Dermis blood vessel endothelial cell (primary cell): ENCODE results near the gene SUFU. TPM values are rescaled to one million over a fixed set of nuclear protein-coding genes. Genes with fewer than 3 reads are reported as not detected.
"Not testable (repeated sequence)": the region's sequence is repeated elsewhere in the genome, so short reads cannot be mapped to it uniquely, and the experiment has no call there.

ENCODE experiments used
- DNase-seq: peaks from one replicate; pipeline ENCODE4 v3.0.0; 2010
- total RNA-seq: library from RNA; depleted of rRNA; stranded (reverse); fragments of >200 nt; gene quantifications from 2 replicates; pipeline ENCODE4 v1.2.3, GENCODE V29; 2014

SUFU gene
- total RNA-seq, 1 donor from 2014 or later: 3.1 TPM

DNA sequence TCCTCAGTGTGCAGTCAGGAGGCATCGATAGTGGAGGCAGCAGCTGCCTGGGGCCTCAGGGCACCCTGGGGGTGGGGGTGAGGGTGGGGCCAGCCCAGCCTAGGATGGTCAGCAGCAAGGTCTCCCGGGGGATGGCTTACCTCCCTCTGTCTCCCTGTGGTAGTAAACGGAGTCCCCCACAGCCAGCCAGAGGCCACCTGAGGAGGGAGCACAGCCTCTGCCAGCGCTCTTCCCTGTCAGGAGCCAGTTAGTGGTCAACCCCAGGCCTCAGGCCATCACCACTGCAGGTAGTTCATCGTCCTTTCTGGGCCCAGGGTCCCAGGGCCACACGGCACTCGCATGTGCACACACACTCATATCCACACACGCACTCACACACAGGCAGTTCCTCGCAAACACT, 23.4 kb upstream of the SUFU start:
- DNase-seq: no peak

GRCh38 chr10:102484021-102484420, 19.8 kb upstream of the SUFU start:
- DNase-seq: no peak

GRCh38 chr10:102485093-102485784, 18.5 kb upstream of the SUFU start:
- no peak for DNase-seq

DNA sequence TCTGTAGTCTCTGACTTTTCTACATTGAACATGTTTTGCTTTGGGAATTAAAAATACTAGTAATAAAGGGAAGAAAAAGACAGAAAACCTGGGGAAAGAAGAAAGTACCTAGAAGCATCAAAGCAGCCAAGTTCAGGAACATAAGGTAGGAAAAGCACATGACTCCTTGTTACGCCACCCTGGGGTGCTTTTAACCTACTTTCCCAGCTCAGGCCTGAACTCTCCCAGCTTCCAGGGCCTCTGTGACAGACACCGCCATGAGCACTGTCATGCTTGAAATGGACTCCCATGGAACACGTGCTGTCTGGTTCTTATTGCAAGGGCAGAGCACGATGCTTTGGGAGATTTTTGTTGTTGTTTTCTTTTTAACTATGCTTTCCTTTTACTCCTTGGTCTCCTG, 12.6 kb upstream of the SUFU start:
- no peak for DNase-seq

- no peak for DNase-seq
These were observed 11.3 kb upstream of the SUFU start for GRCh38 chr10:102492344-102492939.

GRCh38 chr10:102492983-102493382, 10.8 kb upstream of the SUFU start:
- DNase-seq: no peak

GRCh38 chr10:102493771-102494170, 10.0 kb upstream of the SUFU start:
- DNase-seq: no peak

DNA sequence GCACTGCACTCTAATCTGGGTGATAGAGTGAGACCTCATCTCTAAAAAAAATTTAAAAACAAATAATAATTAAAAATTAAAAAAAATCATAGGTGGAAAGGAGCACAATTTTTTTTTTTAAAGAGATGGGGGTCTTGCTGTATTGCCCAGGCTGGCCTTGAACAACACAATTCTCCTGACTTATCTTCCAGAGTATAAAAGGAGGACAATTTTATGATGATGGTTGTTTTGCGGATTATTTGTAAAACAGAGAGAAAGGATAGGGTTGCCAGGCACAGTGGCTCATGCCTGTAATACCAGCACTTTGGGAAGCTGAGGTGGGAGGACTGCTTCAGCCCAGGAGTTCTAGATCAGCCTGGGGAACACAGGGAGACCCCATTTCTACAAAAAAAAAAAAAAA, 6.2 kb upstream of the SUFU start:
- no peak for DNase-seq

- no peak for DNase-seq
These were observed 4.4 kb upstream of the SUFU start for GRCh38 chr10:102499356-102499755.

DNA sequence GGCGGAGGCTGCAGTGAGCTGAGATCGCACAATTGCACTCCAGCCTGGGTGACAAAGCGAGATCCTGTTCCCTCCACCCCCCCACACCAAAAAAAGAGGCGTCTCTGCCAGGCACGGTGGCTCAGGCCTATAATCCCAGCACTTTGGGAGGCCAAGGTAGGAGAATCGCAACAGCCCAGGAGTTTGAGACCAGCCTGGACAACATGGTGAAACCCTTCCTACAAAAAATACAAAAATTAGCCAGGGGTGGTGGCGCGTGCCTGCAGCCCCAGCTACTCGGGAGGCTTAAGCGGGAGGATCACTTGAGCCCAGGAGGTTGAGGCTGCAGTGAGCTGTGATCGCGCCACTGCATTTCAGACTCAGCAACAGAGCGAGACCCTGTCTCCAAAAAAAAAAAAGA, 3.1 kb upstream of the SUFU start:
- not testable (repeated sequence) for DNase-seq

GRCh38 chr10:102501201-102502028, 2.4 kb upstream of the SUFU start:
- peak; percentile 39 for DNase-seq

DNA sequence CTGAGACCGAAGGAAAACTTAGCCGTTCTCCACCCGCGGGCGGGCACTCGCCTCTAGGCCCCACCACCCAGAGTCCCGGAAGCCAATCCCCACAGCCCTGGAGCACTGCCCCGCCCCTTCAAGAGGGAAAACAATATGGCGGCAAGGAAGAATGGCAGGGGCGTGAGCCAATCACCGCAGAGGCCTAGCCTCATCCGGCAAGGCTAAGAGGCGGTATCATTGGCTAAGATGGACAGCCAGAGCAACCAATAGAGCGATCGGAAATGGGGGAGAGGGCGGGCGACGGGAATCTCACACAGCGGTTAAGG, 1.8 kb upstream of the SUFU start:
- peak; percentile 100 for DNase-seq

- peak; percentile 100 for DNase-seq
These were observed 1.2 kb upstream of the SUFU start, which contains the start of gene ACTR1A for GRCh38 chr10:102502337-102503151. TSS of gene ACTR1A (minus strand) at chr10:102502712. CDS start at chr10:102502647, 65 bp downstream.

DNA sequence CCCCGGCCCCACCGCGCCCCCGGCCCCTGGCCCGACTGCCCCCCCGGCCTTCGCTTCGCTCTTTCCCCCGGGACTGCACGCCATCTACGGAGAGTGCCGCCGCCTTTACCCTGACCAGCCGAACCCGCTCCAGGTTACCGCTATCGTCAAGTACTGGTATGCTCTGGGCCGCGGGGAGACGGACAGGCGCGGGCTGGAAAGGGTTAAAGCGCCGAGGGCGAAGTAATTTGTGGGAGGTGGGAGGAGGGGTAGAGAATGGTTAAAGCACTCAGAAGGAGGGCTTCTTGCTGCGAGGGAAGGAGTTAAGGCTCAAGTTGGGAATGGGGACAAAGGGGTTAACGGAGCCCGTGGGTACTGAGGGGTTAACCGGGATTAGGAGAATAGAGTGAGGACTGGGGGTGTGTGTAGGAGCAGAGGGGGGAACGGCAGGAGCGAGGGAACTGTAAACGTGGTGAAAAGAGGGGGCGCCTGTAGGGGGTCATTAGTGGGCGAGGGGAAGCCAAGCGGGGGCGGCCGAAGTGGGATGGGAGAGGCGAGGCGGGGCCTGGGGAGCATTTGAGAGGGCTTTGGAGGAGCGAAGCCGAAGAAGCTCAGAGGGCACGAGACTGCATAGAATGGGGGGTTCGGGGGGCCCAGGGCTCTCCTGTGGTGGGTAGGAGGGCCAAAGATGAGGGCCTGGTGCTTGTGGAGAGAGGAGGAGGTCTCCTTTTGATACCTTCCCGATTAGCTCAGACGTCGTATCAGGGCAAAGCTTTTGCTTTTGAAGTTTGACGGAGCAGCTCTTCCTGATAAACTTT, 605 bp downstream of the SUFU start:
- peak; percentile 45 for DNase-seq

GRCh38 chr10:102504976-102505300, 1.2 kb downstream of the SUFU start:
- DNase-seq: no peak

- no peak for DNase-seq
These were observed 1.8 kb downstream of the SUFU start for GRCh38 chr10:102505462-102506115.

DNA sequence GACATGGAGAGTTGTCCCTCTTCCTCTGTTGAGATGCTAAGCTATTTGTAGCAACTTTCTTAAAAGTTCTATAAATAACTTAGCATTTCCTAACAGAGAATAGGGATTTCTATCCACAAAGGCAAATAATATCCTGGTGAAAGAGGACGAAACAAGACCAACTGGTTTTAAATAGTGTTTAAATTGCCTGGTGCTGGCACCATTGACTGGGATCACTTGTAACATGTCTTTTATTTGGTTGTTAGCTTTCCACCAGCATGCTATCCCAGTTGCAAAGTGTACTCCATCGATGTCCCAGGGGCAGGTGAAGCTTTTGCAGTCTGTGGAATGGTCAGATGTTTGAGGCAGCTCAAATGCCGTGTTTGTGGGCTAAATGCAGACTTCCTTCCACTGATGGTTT, 3.7 kb downstream of the SUFU start:
- DNase-seq: no peak

DNA sequence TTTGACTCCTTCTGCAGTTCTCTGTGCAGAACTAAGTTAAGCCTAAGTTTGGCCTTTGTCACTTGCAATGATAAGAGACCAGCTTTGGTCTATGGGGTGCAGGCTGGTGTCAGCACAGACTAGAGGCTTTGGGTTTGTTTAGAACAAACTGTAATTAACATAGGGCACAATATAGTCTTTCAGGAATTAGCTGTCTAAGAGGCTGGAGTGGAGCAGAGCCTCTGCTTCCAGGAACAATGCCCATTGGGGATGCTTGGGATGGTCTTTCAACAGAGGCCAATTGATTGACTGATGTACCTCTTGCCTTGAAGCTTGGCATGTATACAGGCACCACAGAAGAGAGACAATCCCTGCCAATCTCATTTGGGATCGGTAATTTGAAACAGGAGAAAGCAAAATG, 4.7 kb downstream of the SUFU start:
- DNase-seq: no peak

DNA sequence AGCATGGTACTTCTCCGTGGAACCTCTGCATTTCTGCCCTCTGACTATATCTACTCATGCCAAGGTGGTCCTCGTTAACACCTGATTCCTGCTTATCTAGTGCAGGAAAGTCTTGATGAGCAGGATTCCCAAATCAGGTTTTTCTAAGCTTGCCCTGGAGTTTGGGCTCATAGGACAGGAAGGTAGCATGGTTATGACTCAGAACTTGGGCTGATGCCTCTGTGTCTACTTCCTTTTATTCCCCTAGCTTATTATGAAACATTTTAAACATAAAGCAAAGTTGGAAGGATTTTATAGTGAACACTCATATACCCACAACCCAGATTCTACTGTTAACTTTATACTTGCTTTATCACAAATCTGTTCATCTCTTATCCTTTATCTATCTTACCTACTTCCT, 5.6 kb downstream of the SUFU start:
- DNase-seq: peak; percentile 72

DNA sequence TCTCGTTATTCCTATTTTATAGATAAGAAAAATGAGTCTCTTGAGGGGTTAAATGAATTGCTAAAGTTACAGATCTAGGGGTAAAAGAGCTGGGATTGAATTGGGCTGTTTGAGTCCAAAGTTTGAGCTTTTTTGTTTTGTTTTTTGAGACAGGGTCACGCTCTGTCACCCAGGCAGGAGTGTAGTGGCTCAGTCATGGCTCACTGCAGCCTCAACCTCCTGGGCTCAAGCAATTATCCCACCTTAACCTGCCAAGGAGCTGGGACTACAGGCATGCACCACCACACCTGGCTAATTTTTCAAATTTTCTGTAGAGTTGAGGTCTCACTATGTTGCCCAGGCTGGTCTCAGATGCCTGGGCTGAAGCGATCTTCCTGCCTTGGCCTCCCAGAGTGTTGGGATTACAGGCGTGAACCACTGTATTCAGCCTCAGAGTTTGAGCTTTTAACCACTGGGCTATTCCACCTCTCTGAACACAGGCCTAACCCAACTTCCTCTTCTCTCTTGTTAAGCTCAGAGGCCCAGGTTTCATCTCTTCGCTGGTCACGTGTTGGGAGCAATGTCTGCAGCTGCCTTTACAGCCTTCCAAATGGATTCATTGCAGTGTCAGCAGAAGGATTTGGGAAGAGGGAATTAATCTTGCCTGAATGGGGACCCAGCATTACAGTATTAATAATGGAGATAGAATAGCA, 8.0 kb downstream of the SUFU start:
- no peak for DNase-seq
